Measurements from ENCODE around the gene DOCK1.
A peak's percentile ranks its signal among the peaks of the same experiment; 100 is the strongest.

DOCK1 gene

DNA sequence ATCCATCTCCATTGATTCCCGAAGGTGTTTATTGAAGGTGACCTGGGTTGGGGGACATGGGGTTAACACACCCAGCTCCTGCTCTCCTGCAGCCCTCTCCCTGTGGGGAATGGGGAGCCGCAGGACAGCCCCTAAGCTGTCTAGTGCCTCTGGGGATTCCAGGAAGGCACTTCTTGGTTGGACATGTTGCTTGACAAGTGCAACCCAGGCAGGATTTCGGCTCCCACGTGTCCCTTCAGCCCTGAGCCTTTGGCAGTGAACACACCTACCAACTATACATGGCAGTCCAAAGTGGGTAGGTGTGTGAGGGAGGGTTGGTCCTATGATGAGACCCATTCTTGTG, 43.9 kb downstream of the DOCK1 start:
- Histone ChIP-seq H2BK15ac (replicated peaks; ENCODE audit: low read depth) (no peak overlapping the region), H3K27me3 (ENCODE audit: insufficient read depth, low read length, poor library complexity) (no peaks in the 10 kb centered on the region), H2BK5ac (ENCODE audit: low read length) (no peak overlapping the region), H3K18ac (ENCODE audit: low read length) (no peak overlapping the region), H3K36me3 (ENCODE audit: control insufficient read depth, insufficient read depth, low read length) (no peaks in the 10 kb centered on the region), H4K5ac (ENCODE audit: low read length) (no peak overlapping the region), H2BK120ac (ENCODE audit: low read depth, low read length) (no peak overlapping the region), H3K4me2 (ENCODE audit: low read length) (no peak overlapping the region), H3K56ac (ENCODE audit: low read length) (no peak overlapping the region), H3K4ac (ENCODE audit: low read depth, low read length) (no peak overlapping the region), H3K4me3 (ENCODE audit: low read length) (no peak overlapping the region), H3K23ac (ENCODE audit: low read length) (no peak overlapping the region), H3K4me1 (ENCODE audit: control insufficient read depth, low read depth, low read length) (no peaks in the 10 kb centered on the region), H4K8ac (ENCODE audit: low read depth, low read length) (no peak overlapping the region), H3K79me2 (ENCODE audit: control insufficient read depth, insufficient read depth, low read length) (peaks cover 84% of the 10 kb centered on the region), H2AK5ac (ENCODE audit: low read length) (no peak overlapping the region), H3K79me1 (ENCODE audit: low read length) (peaks cover 55% of the 10 kb centered on the region), H3K9ac (ENCODE audit: low read length) (no peak overlapping the region), H3K27ac (ENCODE audit: low read depth, low read length) (no peak overlapping the region)
- WGBS (ENCODE audit: extremely low coverage, insufficient coverage, low lambda C conversion rate): no CpG with 5 or more reads among the region's 4 CpGs
- no peak for DNase-seq

GRCh38 chr10:126950401-126951105, 45.3 kb downstream of the DOCK1 start:
- no peak for DNase-seq
- Histone ChIP-seq H3K9ac (ENCODE audit: low read length) (no peak overlapping the region), H4K8ac (ENCODE audit: low read depth, low read length) (no peak overlapping the region), H3K36me3 (ENCODE audit: control insufficient read depth, insufficient read depth, low read length) (no peaks in the 10 kb centered on the region), H2BK120ac (ENCODE audit: low read depth, low read length) (no peak overlapping the region), H2BK5ac (ENCODE audit: low read length) (no peak overlapping the region), H3K27ac (ENCODE audit: low read depth, low read length) (no peak overlapping the region), H3K23ac (ENCODE audit: low read length) (no peak overlapping the region), H3K4me1 (ENCODE audit: control insufficient read depth, low read depth, low read length) (no peaks in the 10 kb centered on the region), H3K18ac (ENCODE audit: low read length) (no peak overlapping the region), H3K4me3 (ENCODE audit: low read length) (no peak overlapping the region), H3K4me2 (ENCODE audit: low read length) (no peak overlapping the region), H2BK15ac (replicated peaks; ENCODE audit: low read depth) (no peak overlapping the region), H3K79me1 (ENCODE audit: low read length) (peaks cover 54% of the 10 kb centered on the region), H3K79me2 (ENCODE audit: control insufficient read depth, insufficient read depth, low read length) (peaks cover 85% of the 10 kb centered on the region), H4K5ac (ENCODE audit: low read length) (no peak overlapping the region), H3K4ac (ENCODE audit: low read depth, low read length) (no peak overlapping the region), H3K27me3 (ENCODE audit: insufficient read depth, low read length, poor library complexity) (no peaks in the 10 kb centered on the region), H3K56ac (ENCODE audit: low read length) (no peak overlapping the region), H2AK5ac (ENCODE audit: low read length) (no peak overlapping the region)
- no CpG with 5 or more reads among the region's 8 CpGs for WGBS (ENCODE audit: extremely low coverage, insufficient coverage, low lambda C conversion rate)

DNA sequence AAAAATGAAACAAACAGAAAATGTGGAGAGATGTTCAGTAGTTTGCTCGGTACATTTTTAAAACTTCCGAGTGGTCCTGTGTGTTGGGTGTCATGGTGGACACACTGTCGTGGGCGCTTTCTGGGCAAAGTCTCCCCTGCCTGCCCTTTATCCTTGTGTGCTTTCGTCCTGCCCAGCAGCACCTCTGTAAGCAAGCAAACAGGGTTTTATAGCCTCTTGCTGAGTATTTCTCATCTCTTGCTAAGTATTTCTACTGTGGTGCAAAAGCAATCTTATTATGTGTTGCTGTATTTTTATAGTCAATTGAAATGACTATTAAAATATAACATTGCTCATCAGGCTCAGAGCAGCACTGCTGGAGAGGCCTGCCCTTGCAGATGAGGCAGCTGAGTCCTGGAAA, 48.7 kb downstream of the DOCK1 start:
- Histone ChIP-seq H3K56ac (ENCODE audit: low read length) (no peak overlapping the region), H2AK5ac (ENCODE audit: low read length) (no peak overlapping the region), H3K79me2 (ENCODE audit: control insufficient read depth, insufficient read depth, low read length) (peaks cover 82% of the 10 kb centered on the region), H3K4me3 (ENCODE audit: low read length) (no peak overlapping the region), H3K23ac (ENCODE audit: low read length) (no peak overlapping the region), H3K27me3 (ENCODE audit: insufficient read depth, low read length, poor library complexity) (no peaks in the 10 kb centered on the region), H2BK5ac (ENCODE audit: low read length) (no peak overlapping the region), H2BK15ac (replicated peaks; ENCODE audit: low read depth) (no peak overlapping the region), H2BK120ac (ENCODE audit: low read depth, low read length) (no peak overlapping the region), H4K5ac (ENCODE audit: low read length) (no peak overlapping the region), H3K18ac (ENCODE audit: low read length) (no peak overlapping the region), H3K36me3 (ENCODE audit: control insufficient read depth, insufficient read depth, low read length) (no peaks in the 10 kb centered on the region), H3K27ac (ENCODE audit: low read depth, low read length) (no peak overlapping the region), H3K79me1 (ENCODE audit: low read length) (peaks cover 56% of the 10 kb centered on the region), H3K4me1 (ENCODE audit: control insufficient read depth, low read depth, low read length) (peaks cover 5% of the 10 kb centered on the region), H3K4me2 (ENCODE audit: low read length) (no peak overlapping the region), H3K4ac (ENCODE audit: low read depth, low read length) (no peak overlapping the region), H3K9ac (ENCODE audit: low read length) (no peak overlapping the region), H4K8ac (ENCODE audit: low read depth, low read length) (no peak overlapping the region)
- no CpG with 5 or more reads among the region's 5 CpGs for WGBS (ENCODE audit: extremely low coverage, insufficient coverage, low lambda C conversion rate)
- DNase-seq: no peak

DNA sequence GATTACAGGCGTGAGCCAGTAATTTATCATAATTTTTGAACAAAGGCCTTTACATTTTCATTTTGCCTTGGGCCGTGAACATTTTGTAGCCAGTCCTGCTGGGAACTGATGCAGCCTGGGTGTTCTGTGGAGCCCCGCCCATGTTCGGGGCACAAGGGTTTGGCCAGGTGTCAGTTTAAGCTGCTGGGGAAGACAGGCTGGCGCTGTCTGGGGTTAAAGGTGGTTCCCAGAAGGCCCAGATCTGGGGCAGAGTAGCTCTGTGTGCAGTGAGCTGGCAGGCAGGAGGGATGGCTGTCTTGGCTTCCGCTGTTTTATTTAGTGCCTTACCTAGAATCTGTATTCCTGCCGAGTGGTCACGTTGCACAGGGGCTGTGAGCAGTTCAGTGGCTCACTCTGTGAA, 50.2 kb downstream of the DOCK1 start:
- DNase-seq: no peak
- no CpG with 5 or more reads among the region's 8 CpGs for WGBS (ENCODE audit: extremely low coverage, insufficient coverage, low lambda C conversion rate)
- H3K79me1 ChIP-seq (ENCODE audit: low read length): peaks cover 49% of the 10 kb centered on the region
- no peak overlapping the region for H3K56ac ChIP-seq (ENCODE audit: low read length)
- no peak overlapping the region for H3K18ac ChIP-seq (ENCODE audit: low read length)
- H3K4me1 ChIP-seq (ENCODE audit: control insufficient read depth, low read depth, low read length): peaks cover 5% of the 10 kb centered on the region
- H3K4me2 ChIP-seq (ENCODE audit: low read length): no peak overlapping the region
- H3K4me3 ChIP-seq (ENCODE audit: low read length): no peak overlapping the region
- no peak overlapping the region for H2BK5ac ChIP-seq (ENCODE audit: low read length)
- no peak overlapping the region for H2BK120ac ChIP-seq (ENCODE audit: low read depth, low read length)
- H3K79me2 ChIP-seq (ENCODE audit: control insufficient read depth, insufficient read depth, low read length): peaks cover 77% of the 10 kb centered on the region
- H3K27me3 ChIP-seq (ENCODE audit: insufficient read depth, low read length, poor library complexity): no peaks in the 10 kb centered on the region
- no peaks in the 10 kb centered on the region for H3K36me3 ChIP-seq (ENCODE audit: control insufficient read depth, insufficient read depth, low read length)
- no peak overlapping the region for H3K23ac ChIP-seq (ENCODE audit: low read length)
- no peak overlapping the region for H2BK15ac ChIP-seq (replicated peaks; ENCODE audit: low read depth)
- no peak overlapping the region for H3K9ac ChIP-seq (ENCODE audit: low read length)
- H3K4ac ChIP-seq (ENCODE audit: low read depth, low read length): no peak overlapping the region
- no peak overlapping the region for H4K5ac ChIP-seq (ENCODE audit: low read length)
- H4K8ac ChIP-seq (ENCODE audit: low read depth, low read length): no peak overlapping the region
- no peak overlapping the region for H2AK5ac ChIP-seq (ENCODE audit: low read length)
- H3K27ac ChIP-seq (ENCODE audit: low read depth, low read length): no peak overlapping the region

DNA sequence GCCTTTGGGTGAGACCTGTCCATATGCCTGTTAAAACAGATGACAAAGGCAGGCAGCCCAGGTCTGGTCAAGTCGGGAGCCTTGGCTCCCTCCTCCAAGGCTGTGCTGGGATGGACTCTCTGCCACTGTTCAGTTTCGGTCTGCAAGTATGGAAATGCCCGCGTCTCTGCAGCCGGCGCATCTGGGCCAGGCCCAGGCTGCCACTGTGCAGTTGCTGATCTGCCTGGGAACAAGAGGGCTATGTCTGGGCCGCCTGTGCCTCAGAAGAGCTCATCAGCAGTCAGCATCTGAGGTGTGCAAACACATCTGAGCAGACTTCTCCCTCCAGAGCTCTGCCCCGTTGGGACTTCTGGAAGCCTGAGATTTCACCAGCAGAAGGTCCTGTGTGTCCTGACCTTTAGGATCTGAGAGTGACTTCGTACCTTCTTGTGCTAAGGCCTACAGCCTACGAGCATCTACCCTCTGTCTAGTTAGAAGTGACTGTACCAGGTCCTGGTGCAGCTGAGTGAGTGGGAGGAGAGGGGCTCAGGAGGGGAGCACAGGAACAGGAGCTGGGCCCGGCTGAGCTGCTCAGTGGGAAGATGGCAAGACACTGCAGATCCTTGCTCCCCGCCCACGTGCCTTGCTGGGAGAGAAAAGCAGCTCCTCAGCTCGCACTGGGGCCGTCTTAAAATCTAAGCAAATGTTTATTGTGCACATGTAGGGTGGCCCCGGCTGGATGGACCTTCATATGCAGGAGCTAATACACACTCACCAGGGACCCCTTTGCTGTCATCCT, 50.9 kb downstream of the DOCK1 start:
- Histone ChIP-seq H3K4me1 (ENCODE audit: control insufficient read depth, low read depth, low read length) (peaks cover 5% of the 10 kb centered on the region), H2BK5ac (ENCODE audit: low read length) (no peak overlapping the region), H2BK120ac (ENCODE audit: low read depth, low read length) (no peak overlapping the region), H3K23ac (ENCODE audit: low read length) (no peak overlapping the region), H4K8ac (ENCODE audit: low read depth, low read length) (no peak overlapping the region), H3K36me3 (ENCODE audit: control insufficient read depth, insufficient read depth, low read length) (no peaks in the 10 kb centered on the region), H3K18ac (ENCODE audit: low read length) (no peak overlapping the region), H2BK15ac (replicated peaks; ENCODE audit: low read depth) (no peak overlapping the region), H3K79me1 (ENCODE audit: low read length) (peaks cover 46% of the 10 kb centered on the region), H3K27me3 (ENCODE audit: insufficient read depth, low read length, poor library complexity) (no peaks in the 10 kb centered on the region), H2AK5ac (ENCODE audit: low read length) (no peak overlapping the region), H3K9ac (ENCODE audit: low read length) (no peak overlapping the region), H3K4ac (ENCODE audit: low read depth, low read length) (no peak overlapping the region), H3K27ac (ENCODE audit: low read depth, low read length) (no peak overlapping the region), H4K5ac (ENCODE audit: low read length) (no peak overlapping the region), H3K56ac (ENCODE audit: low read length) (peak overlapping the region; percentile 40), H3K4me2 (ENCODE audit: low read length) (no peak overlapping the region), H3K4me3 (ENCODE audit: low read length) (no peak overlapping the region), H3K79me2 (ENCODE audit: control insufficient read depth, insufficient read depth, low read length) (peaks cover 73% of the 10 kb centered on the region)
- no peak for DNase-seq
- WGBS (ENCODE audit: extremely low coverage, insufficient coverage, low lambda C conversion rate): no CpG with 5 or more reads among the region's 16 CpGs

Measured in mesendoderm (in vitro differentiated cells).